ENCODE results near the gene VAC14.
"Not testable (repeated sequence)": the region's sequence is repeated elsewhere in the genome, so short reads cannot be mapped to it uniquely, and the experiment has no call there.

Gene VAC14

GRCh38 chr16:70651524-70651923 is 149.4 kb downstream of the VAC14 start:
- no peak for DNase-seq (ENCODE audit: extremely low read depth in 1 of 2, low read depth in 1 of 2)

- DNase-seq (ENCODE audit: extremely low read depth in 1 of 2, low read depth in 1 of 2) = no peak
These were observed 150.7 kb downstream of the VAC14 start for GRCh38 chr16:70650216-70650615.

GRCh38 chr16:70649300-70649699 is 151.7 kb downstream of the VAC14 start:
- DNase-seq (ENCODE audit: extremely low read depth in 1 of 2, low read depth in 1 of 2) = no peak

DNA sequence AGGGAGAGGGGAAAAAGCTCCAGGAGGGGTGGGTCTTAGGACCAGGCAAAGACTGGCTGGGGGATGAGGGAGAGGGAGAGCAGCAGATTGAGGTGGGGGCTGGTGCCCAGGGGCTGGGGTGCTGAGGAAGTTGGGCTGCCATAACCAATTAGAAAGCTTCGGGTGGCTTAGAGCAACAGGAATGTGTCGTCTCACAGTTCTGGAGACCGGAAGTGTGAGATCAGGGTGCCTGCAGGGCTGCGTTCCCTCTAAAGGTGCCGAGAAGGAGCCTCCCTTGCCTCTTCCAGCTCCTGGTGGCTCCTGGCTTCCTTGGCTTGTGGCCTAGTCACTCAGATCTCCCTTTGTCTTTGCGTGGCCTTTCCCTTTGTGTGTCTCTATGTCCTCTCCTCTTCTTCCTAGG is 152.4 kb downstream of the VAC14 start:
- no peak for DNase-seq (ENCODE audit: extremely low read depth in 1 of 2, low read depth in 1 of 2)

- no peak for DNase-seq (ENCODE audit: extremely low read depth in 1 of 2, low read depth in 1 of 2)
These were observed 153.3 kb downstream of the VAC14 start for GRCh38 chr16:70647441-70648359.

DNA sequence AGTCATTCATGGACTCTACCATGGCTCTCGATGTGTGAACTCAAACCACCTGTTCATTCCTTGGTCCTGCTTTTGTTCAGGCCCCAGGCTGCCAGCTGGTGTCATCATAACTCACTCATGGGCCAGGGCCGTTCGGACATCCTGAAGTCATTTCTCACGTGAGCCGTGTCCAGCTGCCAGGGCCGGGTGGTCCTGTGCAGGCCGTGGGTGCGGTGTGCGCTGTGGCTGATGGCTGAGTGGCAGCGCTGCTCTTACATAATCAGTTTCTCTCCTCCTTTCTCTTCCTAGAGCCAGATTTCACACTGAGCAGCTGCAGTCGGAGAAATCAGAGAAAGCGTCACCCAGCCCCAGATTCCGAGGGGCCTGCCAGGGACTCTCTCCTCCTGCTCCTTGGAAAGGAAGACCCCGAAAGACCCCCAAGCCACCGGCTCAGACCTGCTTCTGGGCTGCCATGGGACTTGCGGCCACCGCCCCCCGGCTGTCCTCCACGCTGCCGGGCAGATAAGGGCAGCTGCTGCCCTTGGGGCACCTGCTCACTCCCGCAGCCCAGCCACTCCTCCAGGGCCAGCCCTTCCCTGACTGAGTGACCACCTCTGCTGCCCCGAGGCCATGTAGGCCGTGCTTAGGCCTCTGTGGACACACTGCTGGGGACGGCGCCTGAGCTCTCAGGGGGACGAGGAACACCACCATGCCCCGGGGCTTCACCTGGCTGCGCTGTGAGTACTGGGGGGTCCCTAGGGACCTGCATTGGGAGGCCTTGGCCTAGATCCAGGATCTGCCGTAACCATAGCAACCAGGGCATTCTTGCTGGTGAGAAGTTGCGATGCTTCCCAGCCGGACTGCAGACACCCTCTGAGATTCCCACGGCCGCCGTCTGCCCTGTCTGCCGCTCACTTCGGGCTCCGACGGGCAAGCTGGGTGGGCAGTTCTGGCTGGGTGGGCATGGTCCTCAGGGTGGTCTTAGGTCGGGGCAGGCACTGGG is 154.4 kb downstream of the VAC14 start, which contains the start of gene IL34:
IL34 (plus strand) TSS at position 300 of the 982 bp plus-strand sequence; CDS start at position 689, 389 bp downstream.
- no peak for DNase-seq (ENCODE audit: extremely low read depth in 1 of 2, low read depth in 1 of 2)

DNA sequence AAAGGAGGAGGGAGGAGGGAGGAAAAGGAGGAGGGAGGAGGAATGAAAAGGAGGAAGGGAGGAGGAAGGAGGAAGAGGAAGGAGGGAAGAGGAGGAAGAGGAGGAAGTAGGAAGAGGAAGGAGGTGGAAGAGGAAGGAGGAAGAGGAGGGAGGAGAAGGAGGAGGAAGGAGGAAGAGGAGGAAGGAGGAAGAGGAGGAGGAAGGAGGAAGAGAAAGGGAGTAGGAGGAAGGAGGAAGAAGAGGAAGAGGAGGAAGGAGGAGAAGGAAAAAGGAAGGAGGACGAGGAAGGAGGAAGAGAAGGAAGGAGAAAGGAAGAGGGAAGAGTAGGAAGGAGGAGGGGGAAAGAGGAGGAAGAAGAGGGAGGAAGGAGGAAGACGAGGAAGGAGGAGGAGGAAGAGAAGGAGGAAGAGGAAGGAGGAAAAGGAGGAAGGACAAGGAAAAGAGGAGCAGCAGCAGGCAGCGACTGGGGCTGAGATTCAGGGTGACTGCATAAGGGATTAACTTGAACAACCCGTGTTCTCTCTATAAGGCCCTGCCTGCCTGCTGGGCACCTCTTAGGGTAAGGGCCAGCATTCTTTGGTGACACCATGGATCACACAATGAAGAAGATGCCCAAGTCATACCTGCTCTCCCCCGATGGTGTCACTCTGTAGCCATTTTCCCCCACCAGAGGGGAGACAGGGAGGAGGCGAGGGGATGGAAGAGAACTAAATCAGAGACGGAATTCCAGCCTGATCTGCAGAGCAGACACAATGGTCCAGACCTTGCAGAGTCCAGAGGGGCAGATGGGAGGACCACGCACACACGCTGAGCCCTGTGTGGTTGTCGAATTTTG is 156.0 kb downstream of the VAC14 start:
- DNase-seq (ENCODE audit: extremely low read depth in 1 of 2, low read depth in 1 of 2) = no peak

DNA sequence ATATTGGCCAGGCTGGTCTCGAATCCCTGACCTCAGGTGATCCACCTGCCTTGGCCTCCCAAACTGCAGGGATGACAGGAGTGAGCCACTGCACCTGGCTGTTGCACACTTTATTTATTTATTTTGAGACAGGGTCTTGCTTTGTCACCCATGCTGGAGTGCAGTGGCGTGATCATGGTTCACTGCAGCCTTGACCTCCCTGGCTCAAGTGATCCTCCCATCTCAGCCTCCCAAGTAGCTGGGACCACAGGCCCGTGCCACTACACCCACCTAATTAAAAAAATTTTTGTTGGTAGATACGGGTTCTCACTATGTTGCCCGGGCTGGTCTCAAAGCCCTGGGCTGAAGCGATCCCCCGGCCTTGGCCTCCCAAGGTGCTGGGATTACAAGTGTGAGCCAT is 157.7 kb downstream of the VAC14 start:
- DNase-seq (ENCODE audit: extremely low read depth in 1 of 2, low read depth in 1 of 2) = not testable (repeated sequence)

DNA sequence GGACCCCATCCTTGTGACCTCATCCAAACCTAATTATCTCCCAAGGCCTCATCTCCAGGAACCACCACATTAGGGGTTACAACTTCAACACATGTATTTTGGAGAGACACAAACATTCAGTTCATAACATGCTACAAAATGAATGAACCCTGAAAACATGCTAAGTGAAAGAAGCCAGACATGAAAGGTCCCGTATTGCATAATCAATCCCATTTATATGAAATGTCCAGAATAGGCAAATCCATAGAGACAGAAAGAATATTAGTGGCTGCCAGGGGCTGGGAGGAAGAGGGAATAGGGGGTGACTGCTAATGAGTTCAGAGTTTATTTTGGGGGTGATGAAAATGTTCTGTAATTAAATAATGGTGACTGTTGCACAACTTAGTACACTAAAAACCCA is 158.3 kb downstream of the VAC14 start:
- no peak for DNase-seq (ENCODE audit: extremely low read depth in 1 of 2, low read depth in 1 of 2)

DNA sequence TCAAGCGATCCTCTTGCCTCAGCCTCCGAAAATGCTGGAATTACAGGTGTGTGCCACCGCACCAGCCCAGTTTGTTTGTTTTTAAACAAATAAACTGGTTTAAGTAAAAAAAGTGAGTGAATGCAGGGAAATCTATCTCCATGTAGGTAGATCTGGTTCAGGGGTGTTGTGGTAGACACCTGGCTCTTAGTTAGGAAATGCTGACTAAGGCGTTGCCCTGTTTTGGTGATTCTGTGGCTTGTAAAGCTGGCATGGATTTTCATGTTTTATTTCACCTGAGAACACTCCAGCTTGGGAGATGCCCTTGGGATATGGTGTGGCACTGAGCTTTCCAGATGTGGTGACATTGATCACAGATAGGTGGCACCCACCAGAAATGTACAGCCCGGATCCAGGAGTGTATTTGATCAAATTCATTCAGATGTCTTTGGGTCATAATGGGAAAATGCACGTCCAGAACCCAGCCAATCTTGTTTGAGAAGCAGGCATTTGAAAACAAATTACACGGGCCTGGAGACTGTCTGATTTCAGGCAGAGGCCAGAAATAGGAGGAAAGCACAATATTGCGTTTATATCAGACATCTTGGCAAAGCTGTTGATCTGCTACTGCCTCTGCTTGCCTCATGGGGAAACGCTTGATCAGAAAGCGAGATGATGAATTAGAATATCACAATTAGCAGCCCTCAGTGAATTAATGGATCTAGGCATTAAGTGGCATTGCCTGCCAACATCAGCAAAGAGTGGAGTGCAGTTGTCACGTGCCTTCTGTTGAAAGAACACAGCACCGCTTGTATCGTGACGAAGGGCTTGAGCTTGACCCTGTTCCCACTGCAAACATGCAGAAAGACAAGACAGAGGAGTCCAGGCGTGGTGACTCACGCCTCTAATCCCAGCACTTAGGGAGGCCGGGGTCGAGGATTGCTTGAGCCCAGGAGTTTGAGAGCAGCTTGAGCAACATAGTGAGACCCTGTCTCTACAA is 161.9 kb downstream of the VAC14 start:
- no peak for DNase-seq (ENCODE audit: extremely low read depth in 1 of 2, low read depth in 1 of 2)

Measured in activated CD8-positive, alpha-beta memory T cell treated with anti-CD3 and anti-CD28 coated beads for 1 hour (primary cell).